ENCODE results near the gene NRXN3. TPM values are rescaled to one million over a fixed set of nuclear protein-coding genes. Genes with fewer than 3 reads are reported as not detected.

NRXN3 gene
- total and polyA plus RNA-seq, 2 experiments from 2014 or later = 1.0 to 1.8 TPM

GRCh38 chr14:79878229-79878628 is 1708.1 kb downstream of the NRXN3 start:
- Mint-ChIP-seq H3K27ac (no peak overlapping the region), H3K36me3 (ENCODE audit: low read depth) (no peaks in the 10 kb centered on the region), H3K4me1 (no peaks in the 10 kb centered on the region), H3K9me3 (no peaks in the 10 kb centered on the region; the same call in 2 of the 3 replicates), H3K27me3 (ENCODE audit: insufficient read depth, low read depth, poor library complexity) (no peaks in the 10 kb centered on the region), H3K4me3 (no peak overlapping the region)
- Histone ChIP-seq H3K4me2 (no peak overlapping the region), H3K4me1 (ENCODE audit: insufficient read depth) (no peaks in the 10 kb centered on the region), H3F3A (replicated peaks; ENCODE audit: low read depth) (no peaks in the 10 kb centered on the region), H3K27ac (ENCODE audit: low read depth) (no peak overlapping the region), H3K9me2 (ENCODE audit: insufficient read depth) (no peaks in the 10 kb centered on the region), H3K36me3 (ENCODE audit: insufficient read depth) (no peaks in the 10 kb centered on the region), H4K20me1 (replicated peaks; ENCODE audit: insufficient read depth) (no peaks in the 10 kb centered on the region), H3K79me2 (replicated peaks; ENCODE audit: insufficient read depth) (no peaks in the 10 kb centered on the region), H3K27me3 (ENCODE audit: insufficient read depth) (no peaks in the 10 kb centered on the region), H3K4me3 (no peak overlapping the region), H2AFZ (no peak overlapping the region)
- DNase-seq (ENCODE audit: low spot score) = no peak
- no peak for ATAC-seq
- TF ChIP-seq ZNF331 (CRISPR knock-in tag; IDR thresholded peaks at IDR 0.05; ENCODE audit: low read depth) (no peak), ZNF114 (CRISPR knock-in tag; IDR thresholded peaks at IDR 0.05) (no peak), NANOG (IDR thresholded peaks at IDR 0.05; ENCODE audit: borderline replicate concordance) (no peak)
- TF ChIP-seq, protein P1, sequence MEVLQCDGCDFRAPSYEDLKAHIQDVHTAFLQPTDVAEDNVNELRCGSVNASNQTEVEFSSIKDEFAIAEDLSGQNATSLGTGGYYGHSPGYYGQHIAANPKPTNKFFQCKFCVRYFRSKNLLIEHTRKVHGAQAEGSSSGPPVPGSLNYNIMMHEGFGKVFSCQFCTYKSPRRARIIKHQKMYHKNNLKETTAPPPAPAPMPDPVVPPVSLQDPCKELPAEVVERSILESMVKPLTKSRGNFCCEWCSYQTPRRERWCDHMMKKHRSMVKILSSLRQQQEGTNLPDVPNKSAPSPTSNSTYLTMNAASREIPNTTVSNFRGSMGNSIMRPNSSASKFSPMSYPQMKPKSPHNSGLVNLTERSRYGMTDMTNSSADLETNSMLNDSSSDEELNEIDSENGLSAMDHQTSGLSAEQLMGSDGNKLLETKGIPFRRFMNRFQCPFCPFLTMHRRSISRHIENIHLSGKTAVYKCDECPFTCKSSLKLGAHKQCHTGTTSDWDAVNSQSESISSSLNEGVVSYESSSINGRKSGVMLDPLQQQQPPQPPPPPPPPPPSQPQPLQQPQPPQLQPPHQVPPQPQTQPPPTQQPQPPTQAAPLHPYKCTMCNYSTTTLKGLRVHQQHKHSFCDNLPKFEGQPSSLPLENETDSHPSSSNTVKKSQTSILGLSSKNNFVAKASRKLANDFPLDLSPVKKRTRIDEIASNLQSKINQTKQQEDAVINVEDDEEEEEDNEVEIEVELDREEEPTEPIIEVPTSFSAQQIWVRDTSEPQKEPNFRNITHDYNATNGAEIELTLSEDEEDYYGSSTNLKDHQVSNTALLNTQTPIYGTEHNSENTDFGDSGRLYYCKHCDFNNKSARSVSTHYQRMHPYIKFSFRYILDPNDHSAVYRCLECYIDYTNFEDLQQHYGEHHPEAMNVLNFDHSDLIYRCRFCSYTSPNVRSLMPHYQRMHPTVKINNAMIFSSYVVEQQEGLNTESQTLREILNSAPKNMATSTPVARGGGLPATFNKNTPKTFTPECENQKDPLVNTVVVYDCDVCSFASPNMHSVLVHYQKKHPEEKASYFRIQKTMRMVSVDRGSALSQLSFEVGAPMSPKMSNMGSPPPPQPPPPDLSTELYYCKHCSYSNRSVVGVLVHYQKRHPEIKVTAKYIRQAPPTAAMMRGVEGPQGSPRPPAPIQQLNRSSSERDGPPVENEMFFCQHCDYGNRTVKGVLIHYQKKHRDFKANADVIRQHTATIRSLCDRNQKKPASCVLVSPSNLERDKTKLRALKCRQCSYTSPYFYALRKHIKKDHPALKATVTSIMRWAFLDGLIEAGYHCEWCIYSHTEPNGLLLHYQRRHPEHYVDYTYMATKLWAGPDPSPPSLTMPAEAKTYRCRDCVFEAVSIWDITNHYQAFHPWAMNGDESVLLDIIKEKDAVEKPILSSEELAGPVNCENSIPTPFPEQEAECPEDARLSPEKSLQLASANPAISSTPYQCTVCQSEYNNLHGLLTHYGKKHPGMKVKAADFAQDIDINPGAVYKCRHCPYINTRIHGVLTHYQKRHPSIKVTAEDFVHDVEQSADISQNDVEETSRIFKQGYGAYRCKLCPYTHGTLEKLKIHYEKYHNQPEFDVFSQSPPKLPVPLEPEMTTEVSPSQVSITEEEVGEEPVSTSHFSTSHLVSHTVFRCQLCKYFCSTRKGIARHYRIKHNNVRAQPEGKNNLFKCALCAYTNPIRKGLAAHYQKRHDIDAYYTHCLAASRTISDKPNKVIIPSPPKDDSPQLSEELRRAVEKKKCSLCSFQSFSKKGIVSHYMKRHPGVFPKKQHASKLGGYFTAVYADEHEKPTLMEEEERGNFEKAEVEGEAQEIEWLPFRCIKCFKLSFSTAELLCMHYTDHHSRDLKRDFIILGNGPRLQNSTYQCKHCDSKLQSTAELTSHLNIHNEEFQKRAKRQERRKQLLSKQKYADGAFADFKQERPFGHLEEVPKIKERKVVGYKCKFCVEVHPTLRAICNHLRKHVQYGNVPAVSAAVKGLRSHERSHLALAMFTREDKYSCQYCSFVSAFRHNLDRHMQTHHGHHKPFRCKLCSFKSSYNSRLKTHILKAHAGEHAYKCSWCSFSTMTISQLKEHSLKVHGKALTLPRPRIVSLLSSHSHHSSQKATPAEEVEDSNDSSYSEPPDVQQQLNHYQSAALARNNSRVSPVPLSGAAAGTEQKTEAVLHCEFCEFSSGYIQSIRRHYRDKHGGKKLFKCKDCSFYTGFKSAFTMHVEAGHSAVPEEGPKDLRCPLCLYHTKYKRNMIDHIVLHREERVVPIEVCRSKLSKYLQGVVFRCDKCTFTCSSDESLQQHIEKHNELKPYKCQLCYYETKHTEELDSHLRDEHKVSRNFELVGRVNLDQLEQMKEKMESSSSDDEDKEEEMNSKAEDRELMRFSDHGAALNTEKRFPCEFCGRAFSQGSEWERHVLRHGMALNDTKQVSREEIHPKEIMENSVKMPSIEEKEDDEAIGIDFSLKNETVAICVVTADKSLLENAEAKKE (CRISPR knock-in tag; IDR thresholded peaks at IDR 0.05) = no peak

GRCh38 chr14:79878785-79879184 is 1708.6 kb downstream of the NRXN3 start:
- Histone ChIP-seq H3K36me3 (ENCODE audit: insufficient read depth) (no peaks in the 10 kb centered on the region), H3K4me2 (no peak overlapping the region), H3K4me1 (ENCODE audit: insufficient read depth) (no peaks in the 10 kb centered on the region), H3K79me2 (replicated peaks; ENCODE audit: insufficient read depth) (no peaks in the 10 kb centered on the region), H2AFZ (no peak overlapping the region), H4K20me1 (replicated peaks; ENCODE audit: insufficient read depth) (no peaks in the 10 kb centered on the region), H3K27me3 (ENCODE audit: insufficient read depth) (no peaks in the 10 kb centered on the region), H3K27ac (ENCODE audit: low read depth) (no peak overlapping the region), H3K4me3 (no peak overlapping the region), H3K9me2 (ENCODE audit: insufficient read depth) (no peaks in the 10 kb centered on the region), H3F3A (replicated peaks; ENCODE audit: low read depth) (no peaks in the 10 kb centered on the region)
- H3K36me3 Mint-ChIP-seq (ENCODE audit: low read depth) = no peaks in the 10 kb centered on the region
- no peaks in the 10 kb centered on the region for H3K4me1 Mint-ChIP-seq
- H3K27ac Mint-ChIP-seq = no peak overlapping the region
- no peak overlapping the region for H3K4me3 Mint-ChIP-seq
- no peaks in the 10 kb centered on the region; the same call in 2 of the 3 replicates for H3K9me3 Mint-ChIP-seq
- no peak for TF ChIP-seq EZH2phosphoT487 (IDR thresholded peaks at IDR 0.05; ENCODE audit: unreplicated experiment)
- DNase-seq (ENCODE audit: low spot score) = no peak
- no peak for ATAC-seq
- H3K27me3 Mint-ChIP-seq (ENCODE audit: insufficient read depth, low read depth, poor library complexity) = no peaks in the 10 kb centered on the region

Measured in GM23338 (cell line).